CD4-positive, alpha-beta memory T cell (primary cell): ENCODE results near the gene TEAD3. TPM values are rescaled to one million over a fixed set of nuclear protein-coding genes. Genes with fewer than 3 reads are reported as not detected.

Experiments
- CTCF ChIA-PET: fragments of 350-600 bp; sonication (Branson Sonifier 250); formaldehyde crosslinking; loops from one replicate; lab custom pipeline; 2021; ENCODE audit warnings: inconsistent platforms; ENCODE audit not compliant: partially characterized antibody; lab: Charles Lee
- POLR2A ChIA-PET: fragments of 350-600 bp; sonication (Branson Sonifier 250); formaldehyde crosslinking; loops from one replicate; lab custom pipeline; 2021; ENCODE audit not compliant: partially characterized antibody; lab: Charles Lee
- DNase-seq, 5 donors: peaks; one replicate each; pipeline versions ENCODE4 v3.0.0 to v3.0.0-alpha.2; 2020 to 2022; ENCODE audit warnings: mixed read lengths in 1 of 5
- H3K27ac ChIP-seq: one replicate; pipeline ENCODE4 v1.7.0; 2013; ENCODE audit warnings: low read depth, low read length
- H3K27me3 ChIP-seq: 2 replicates; pipeline ENCODE4 v1.7.0; 2013; ENCODE audit warnings: mild to moderate bottlenecking, low read length, moderate library complexity; ENCODE audit not compliant: insufficient read depth
- H3K36me3 ChIP-seq: 2 replicates; pipeline ENCODE4 v1.7.0; 2013; ENCODE audit warnings: mild to moderate bottlenecking, low read length, moderate library complexity; ENCODE audit not compliant: insufficient read depth
- H3K4me1 ChIP-seq: 2 replicates; pipeline ENCODE4 v1.7.0; 2013; ENCODE audit warnings: mild to moderate bottlenecking, low read length, moderate library complexity; ENCODE audit not compliant: insufficient read depth
- H3K4me3 ChIP-seq, 2 donors: one replicate each; pipeline ENCODE4 v1.7.0; 2013; ENCODE audit warnings: low read length in 2 of 2, mild to moderate bottlenecking in 1 of 2
- H3K9me3 ChIP-seq, 2 donors: one replicate each; pipeline ENCODE4 v1.7.0; 2013; ENCODE audit warnings: low read length in 2 of 2, control low read depth in 1 of 2; ENCODE audit not compliant: control insufficient read depth in 1 of 2
- H3K27ac Mint-ChIP-seq, 7 donors: one replicate each; pipeline ENCODE4 v1.8.0; 2020 to 2021; ENCODE audit warnings: mixed read lengths in 7 of 7, mild to moderate bottlenecking in 6 of 7, inconsistent platforms in 3 of 7, moderate library complexity in 3 of 7
- H3K27me3 Mint-ChIP-seq, 2 donors: one replicate each; pipeline ENCODE4 v1.8.0; 2020 to 2021; ENCODE audit warnings: mixed read lengths in 2 of 2
- H3K36me3 Mint-ChIP-seq, 2 donors: one replicate each; pipeline ENCODE4 v1.8.0; 2020 to 2021; ENCODE audit warnings: mixed read lengths in 2 of 2, inconsistent platforms in 1 of 2, mild to moderate bottlenecking in 1 of 2
- H3K4me1 Mint-ChIP-seq, 4 donors: one replicate each; pipeline ENCODE4 v1.8.0; 2020 to 2021; ENCODE audit warnings: mixed read lengths in 4 of 4, mild to moderate bottlenecking in 1 of 4
- H3K4me3 Mint-ChIP-seq, 8 donors: one replicate each; pipeline ENCODE4 v1.8.0; 2020 to 2021; ENCODE audit warnings: mixed read lengths in 8 of 8, mild to moderate bottlenecking in 7 of 8, moderate library complexity in 6 of 8, inconsistent platforms in 3 of 8
- H3K9me3 Mint-ChIP-seq, 8 donors: one replicate each; pipeline ENCODE4 v1.8.0; 2020 to 2021; ENCODE audit warnings: mixed read lengths in 8 of 8, mild to moderate bottlenecking in 5 of 8, inconsistent platforms in 3 of 8, moderate library complexity in 1 of 8
- intact Hi-C: fragments of 100-400 bp; cut with micrococcal nuclease; formaldehyde crosslinking; loops from one replicate; pipeline ENCODE4 v1.15.1; 2023
- polyA plus RNA-seq, 2 donors: library from polyadenylated mRNA; unstranded; fragments of 300-500 nt; fragmentation: Illumina TruSeq; gene quantifications; one replicate each; pipeline ENCODE4 v1.2.3, GENCODE V29; 2021
- total RNA-seq, 2 experiments: library from RNA; stranded (reverse); gene quantifications; one replicate each; pipeline ENCODE4 v1.2.3, GENCODE V29; 2021

The TEAD3 gene
- total and polyA plus RNA-seq, 4 experiments from 2014 or later: 0.08 to 0.20 TPM; not detected in 2

GRCh38 chr6:35512740-35513139 lies 15.9 kb upstream of the TEAD3 start, which contains the start of gene TULP1:
TULP1 (minus strand) TSS chr6:35512896; CDS start chr6:35512858, 38 bp downstream.
- DNase-seq: no peak
- intact Hi-C loops: no loop called here
- H3K4me3 ChIP-seq: no peak within 1 kb of the TSS
- CTCF ChIA-PET: no interaction called here
- Mint-ChIP-seq H3K36me3 (no peaks in the 10 kb centered on the region), H3K27me3 (peaks cover 3 to 4% of the 10 kb centered on the region in 2 donors), H3K27ac (no peak within 1 kb of the TSS), H3K9me3 (no peaks in the 10 kb centered on the region), H3K4me3 (peak within 1 kb of the TSS in 1 of 8 donors; percentile 34), H3K4me1 (peaks cover 0 to 4% (median 0%) of the 10 kb centered on the region in 4 donors)
- H3K4me1 ChIP-seq: no peaks in the 10 kb centered on the region
- POLR2A ChIA-PET: no interaction called here
- no peak within 1 kb of the TSS for H3K27ac ChIP-seq
- H3K9me3 ChIP-seq: no peaks in the 10 kb centered on the region
- H3K36me3 ChIP-seq: no peaks in the 10 kb centered on the region
- peaks cover 6% of the 10 kb centered on the region for H3K27me3 ChIP-seq

GRCh38 chr6:35512006-35512405 lies 15.1 kb upstream of the TEAD3 start:
- Mint-ChIP-seq H3K27ac (no peak overlapping the region), H3K4me3 (peak overlapping the region in 1 of 8 donors; percentile 34), H3K9me3 (no peaks in the 10 kb centered on the region), H3K36me3 (no peaks in the 10 kb centered on the region), H3K4me1 (peaks cover 0 to 4% (median 0%) of the 10 kb centered on the region in 4 donors), H3K27me3 (peaks cover 3 to 4% of the 10 kb centered on the region in 2 donors)
- Histone ChIP-seq H3K27ac (no peak overlapping the region), H3K9me3 (no peaks in the 10 kb centered on the region), H3K4me1 (no peaks in the 10 kb centered on the region), H3K4me3 (no peak overlapping the region), H3K27me3 (peaks cover 6% of the 10 kb centered on the region), H3K36me3 (no peaks in the 10 kb centered on the region)
- intact Hi-C loops: no loop called here
- ChIA-PET POLR2A (no interaction called here), CTCF (no interaction called here)
- no peak for DNase-seq

- ChIA-PET POLR2A (no interaction called here), CTCF (no interaction called here)
- Histone ChIP-seq H3K27ac (no peak overlapping the region), H3K27me3 (peaks cover 6% of the 10 kb centered on the region), H3K4me3 (no peak overlapping the region), H3K36me3 (no peaks in the 10 kb centered on the region), H3K4me1 (no peaks in the 10 kb centered on the region), H3K9me3 (no peaks in the 10 kb centered on the region)
- Mint-ChIP-seq H3K9me3 (no peaks in the 10 kb centered on the region), H3K27ac (no peak overlapping the region), H3K36me3 (no peaks in the 10 kb centered on the region), H3K27me3 (peaks cover 3 to 4% of the 10 kb centered on the region in 2 donors), H3K4me3 (no peak overlapping the region), H3K4me1 (peaks cover 0 to 2% (median 0%) of the 10 kb centered on the region in 4 donors)
- intact Hi-C loops: no loop called here
- DNase-seq: no peak
Observed at GRCh38 chr6:35511562-35511941, 14.7 kb upstream of the TEAD3 start.

GRCh38 chr6:35510916-35511561 lies 14.2 kb upstream of the TEAD3 start:
- H3K36me3 Mint-ChIP-seq: no peaks in the 10 kb centered on the region
- Histone ChIP-seq H3K4me1 (no peaks in the 10 kb centered on the region), H3K4me3 (no peak overlapping the region), H3K9me3 (no peaks in the 10 kb centered on the region), H3K27ac (no peak overlapping the region), H3K27me3 (peaks cover 6% of the 10 kb centered on the region), H3K36me3 (no peaks in the 10 kb centered on the region)
- H3K9me3 Mint-ChIP-seq: no peaks in the 10 kb centered on the region
- DNase-seq: no peak
- intact Hi-C loops: no loop called here
- ChIA-PET CTCF (interaction anchor here (2.0 kb wide), 1 partner anchor 12 kb away, joined by 10 read pairs; no protein-coding TSS in a partner anchor), POLR2A (no interaction called here)
- H3K27ac Mint-ChIP-seq: peak overlapping the region in 1 of 7 donors; percentile 18
- H3K4me3 Mint-ChIP-seq: no peak overlapping the region
- peaks cover 4 to 5% of the 10 kb centered on the region in 2 donors for H3K27me3 Mint-ChIP-seq
- peaks cover 0 to 1% (median 0%) of the 10 kb centered on the region in 4 donors for H3K4me1 Mint-ChIP-seq

- H3K4me3 ChIP-seq: no peak overlapping the region
- intact Hi-C loops: no loop called here
- no peak for DNase-seq
- no peaks in the 10 kb centered on the region for H3K36me3 ChIP-seq
- CTCF ChIA-PET: interaction anchor here (0.9 to 1.3 kb wide), 2 partner anchors 14 to 40 kb away, joined by 3 to 4 read pairs; partner anchors contain the start of gene RPL10A
- Mint-ChIP-seq H3K4me3 (no peak overlapping the region), H3K27me3 (peaks cover 4 to 5% of the 10 kb centered on the region in 2 donors), H3K9me3 (no peaks in the 10 kb centered on the region), H3K4me1 (peaks cover 0 to 1% (median 0%) of the 10 kb centered on the region in 4 donors), H3K36me3 (no peaks in the 10 kb centered on the region), H3K27ac (no peak overlapping the region)
- no peaks in the 10 kb centered on the region for H3K4me1 ChIP-seq
- H3K9me3 ChIP-seq: no peaks in the 10 kb centered on the region
- H3K27ac ChIP-seq: no peak overlapping the region
- peaks cover 6% of the 10 kb centered on the region for H3K27me3 ChIP-seq
- POLR2A ChIA-PET: no interaction called here
Observed at GRCh38 chr6:35508542-35508941, 11.7 kb upstream of the TEAD3 start.

GRCh38 chr6:35508027-35508426 lies 11.1 kb upstream of the TEAD3 start:
- Mint-ChIP-seq H3K9me3 (no peaks in the 10 kb centered on the region), H3K27ac (no peak overlapping the region), H3K4me1 (peaks cover 0 to 1% (median 0%) of the 10 kb centered on the region in 4 donors), H3K27me3 (peaks cover 4 to 8% of the 10 kb centered on the region in 2 donors), H3K36me3 (no peaks in the 10 kb centered on the region), H3K4me3 (no peak overlapping the region)
- POLR2A ChIA-PET: no interaction called here
- CTCF ChIA-PET: interaction anchor here (0.9 to 1.3 kb wide), 3 partner anchors 14 to 44 kb away, joined by 3 to 4 read pairs (median 4); partner anchors contain the start of gene RPL10A
- Histone ChIP-seq H3K4me3 (no peak overlapping the region), H3K9me3 (no peaks in the 10 kb centered on the region), H3K36me3 (no peaks in the 10 kb centered on the region), H3K27ac (no peak overlapping the region), H3K27me3 (peaks cover 6% of the 10 kb centered on the region), H3K4me1 (no peaks in the 10 kb centered on the region)
- no peak for DNase-seq
- intact Hi-C loops: no loop called here

GRCh38 chr6:35507221-35507620 lies 10.3 kb upstream of the TEAD3 start:
- H3K4me3 Mint-ChIP-seq: no peak overlapping the region
- peaks cover 0 to under 1% (median 0%) of the 10 kb centered on the region in 4 donors for H3K4me1 Mint-ChIP-seq
- H3K36me3 Mint-ChIP-seq: no peaks in the 10 kb centered on the region
- intact Hi-C loops: no loop called here
- H3K27ac ChIP-seq: no peak overlapping the region
- no peak for DNase-seq
- H3K27me3 Mint-ChIP-seq: peaks cover 6 to 8% of the 10 kb centered on the region in 2 donors
- peaks cover 6% of the 10 kb centered on the region for H3K27me3 ChIP-seq
- H3K4me3 ChIP-seq: no peak overlapping the region
- POLR2A ChIA-PET: interaction anchor here (0.6 kb wide), 1 partner anchor 262 kb away, joined by 3 read pairs; no protein-coding TSS in a partner anchor
- CTCF ChIA-PET: interaction anchor here (1.0 kb wide), 1 partner anchor 45 kb away, joined by 4 read pairs; no protein-coding TSS in a partner anchor
- H3K4me1 ChIP-seq: no peaks in the 10 kb centered on the region
- H3K9me3 Mint-ChIP-seq: peaks cover 0 to 1% (median 0%) of the 10 kb centered on the region in 8 donors
- no peaks in the 10 kb centered on the region for H3K9me3 ChIP-seq
- no peak overlapping the region for H3K27ac Mint-ChIP-seq
- H3K36me3 ChIP-seq: no peaks in the 10 kb centered on the region
